ENCODE measurements around the gene RTN4RL2.

Gene RTN4RL2

GRCh38 chr11:57475671-57476046 lies 15.3 kb downstream of the RTN4RL2 start:
- H3K27ac ChIP-seq (ENCODE audit: low read depth, low read length, severe bottlenecking): no peak overlapping the region
- H3K9me3 ChIP-seq (ENCODE audit: control insufficient read depth, low read length): no peaks in the 10 kb centered on the region
- no peak overlapping the region for H3K4me3 ChIP-seq (ENCODE audit: extremely low read depth, insufficient read depth, low read length, poor library complexity, severe bottlenecking)
- 93% methylated on average over 3 to 4 of the region's 5 CpGs for WGBS, 2 experiments (ENCODE audit: insufficient coverage in 2 of 2)
- H3K36me3 ChIP-seq (ENCODE audit: control insufficient read depth, insufficient read depth, low read length): no peaks in the 10 kb centered on the region
- H3K4me1 ChIP-seq (ENCODE audit: control insufficient read depth, insufficient read depth, low read length, poor library complexity, severe bottlenecking): no peaks in the 10 kb centered on the region

DNA sequence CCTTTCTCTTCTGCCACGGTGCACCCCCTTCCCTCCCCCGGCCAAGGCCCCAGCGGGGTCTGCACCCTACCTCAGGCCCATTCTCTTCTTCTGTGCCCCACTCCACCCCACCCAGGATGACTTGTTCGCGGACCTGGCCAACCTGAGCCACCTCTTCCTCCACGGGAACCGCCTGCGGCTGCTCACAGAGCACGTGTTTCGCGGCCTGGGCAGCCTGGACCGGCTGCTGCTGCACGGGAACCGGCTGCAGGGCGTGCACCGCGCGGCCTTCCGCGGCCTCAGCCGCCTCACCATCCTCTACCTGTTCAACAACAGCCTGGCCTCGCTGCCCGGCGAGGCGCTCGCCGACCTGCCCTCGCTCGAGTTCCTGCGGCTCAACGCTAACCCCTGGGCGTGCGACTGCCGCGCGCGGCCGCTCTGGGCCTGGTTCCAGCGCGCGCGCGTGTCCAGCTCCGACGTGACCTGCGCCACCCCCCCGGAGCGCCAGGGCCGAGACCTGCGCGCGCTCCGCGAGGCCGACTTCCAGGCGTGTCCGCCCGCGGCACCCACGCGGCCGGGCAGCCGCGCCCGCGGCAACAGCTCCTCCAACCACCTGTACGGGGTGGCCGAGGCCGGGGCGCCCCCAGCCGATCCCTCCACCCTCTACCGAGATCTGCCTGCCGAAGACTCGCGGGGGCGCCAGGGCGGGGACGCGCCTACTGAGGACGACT lies 15.9 kb downstream of the RTN4RL2 start:
- WGBS, 2 experiments (ENCODE audit: insufficient coverage in 2 of 2): 5 to 6% methylated on average over 49 to 78 of the region's 80 CpGs

DNA sequence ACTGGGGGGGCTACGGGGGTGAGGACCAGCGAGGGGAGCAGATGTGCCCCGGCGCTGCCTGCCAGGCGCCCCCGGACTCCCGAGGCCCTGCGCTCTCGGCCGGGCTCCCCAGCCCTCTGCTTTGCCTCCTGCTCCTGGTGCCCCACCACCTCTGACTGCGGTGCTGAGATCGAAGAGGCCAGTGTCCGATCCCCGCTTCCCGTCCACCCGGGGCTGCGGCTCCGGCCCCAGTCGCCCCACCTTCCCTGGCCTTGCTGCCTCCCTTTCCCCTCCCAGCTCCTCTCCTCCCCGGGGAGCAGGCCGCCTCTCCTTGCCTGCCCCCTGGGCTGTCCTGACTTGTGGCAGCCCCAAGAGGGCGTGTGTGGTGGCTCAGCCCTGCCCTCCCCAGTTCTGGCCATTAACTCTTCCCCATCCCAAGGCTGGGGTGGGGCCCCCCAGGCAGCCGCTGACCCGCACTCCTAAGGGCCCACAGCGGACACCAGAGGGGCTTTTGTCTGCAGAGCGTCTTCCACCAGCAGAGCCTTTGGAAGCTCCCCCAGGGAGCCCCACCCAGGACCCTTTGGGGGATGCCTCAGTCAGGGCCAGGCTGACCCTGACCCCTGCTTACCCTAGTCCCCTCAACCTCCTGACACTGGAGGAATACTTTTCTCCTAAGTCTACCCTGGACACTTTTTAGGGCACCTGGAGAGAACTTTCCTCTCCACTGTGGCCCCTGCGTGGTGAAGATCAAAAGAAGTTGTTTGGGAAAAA lies 16.6 kb downstream of the RTN4RL2 start:
- no peaks in the 10 kb centered on the region for H3K36me3 ChIP-seq (ENCODE audit: control insufficient read depth, insufficient read depth, low read length)

More for the DNA sequence above, 15.9 kb downstream of the RTN4RL2 start:
- Histone ChIP-seq H3K27ac (ENCODE audit: low read depth, low read length, severe bottlenecking) (no peak overlapping the region), H3K4me1 (ENCODE audit: control insufficient read depth, insufficient read depth, low read length, poor library complexity, severe bottlenecking) (no peaks in the 10 kb centered on the region), H3K4me3 (ENCODE audit: extremely low read depth, insufficient read depth, low read length, poor library complexity, severe bottlenecking) (peak overlapping the region; percentile 26), H3K36me3 (ENCODE audit: control insufficient read depth, insufficient read depth, low read length) (no peaks in the 10 kb centered on the region), H3K9me3 (ENCODE audit: control insufficient read depth, low read length) (no peaks in the 10 kb centered on the region)

DNA sequence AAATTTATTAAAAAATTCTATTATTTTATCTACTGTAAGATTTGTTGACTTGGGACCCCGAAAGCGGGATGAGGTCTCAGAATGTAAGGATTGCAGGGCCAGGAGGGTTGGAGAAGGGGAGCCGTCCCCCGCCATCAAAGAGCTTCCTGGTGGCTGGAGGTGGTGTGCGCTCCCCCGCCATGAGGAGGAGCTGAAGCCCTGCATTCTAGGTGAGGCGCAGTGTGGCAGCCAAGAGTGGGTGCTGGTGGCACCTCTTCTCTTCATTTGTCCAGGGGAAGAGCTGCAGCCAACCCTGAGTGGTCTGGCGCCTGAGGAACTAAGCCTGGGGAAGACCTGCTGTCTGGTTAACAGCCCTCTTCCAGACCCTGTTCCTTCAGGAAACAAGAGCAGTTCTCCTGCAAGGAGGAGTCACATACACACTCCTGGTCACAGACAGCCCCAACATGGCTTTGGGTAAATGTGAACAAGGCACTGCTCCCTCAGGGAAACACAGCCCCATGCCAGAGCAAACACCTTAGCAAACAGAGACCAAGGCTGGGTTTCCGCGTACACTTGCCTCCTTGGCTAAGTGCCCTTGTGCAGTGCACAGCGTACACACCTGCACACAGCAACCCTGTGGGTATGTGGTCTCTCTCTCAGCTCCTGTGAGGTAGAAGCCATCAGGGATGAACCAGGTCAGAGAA lies 17.3 kb downstream of the RTN4RL2 start:
- Histone ChIP-seq H3K4me3 (ENCODE audit: extremely low read depth, insufficient read depth, low read length, poor library complexity, severe bottlenecking) (no peak overlapping the region), H3K4me1 (ENCODE audit: control insufficient read depth, insufficient read depth, low read length, poor library complexity, severe bottlenecking) (no peaks in the 10 kb centered on the region), H3K27ac (ENCODE audit: low read depth, low read length, severe bottlenecking) (no peak overlapping the region), H3K36me3 (ENCODE audit: control insufficient read depth, insufficient read depth, low read length) (no peaks in the 10 kb centered on the region), H3K9me3 (ENCODE audit: control insufficient read depth, low read length) (no peaks in the 10 kb centered on the region)
- 91 to 98% methylated on average over 9 of the region's 11 CpGs for WGBS, 2 experiments (ENCODE audit: insufficient coverage in 2 of 2)

More for the DNA sequence above, 16.6 kb downstream of the RTN4RL2 start:
- Histone ChIP-seq H3K4me3 (ENCODE audit: extremely low read depth, insufficient read depth, low read length, poor library complexity, severe bottlenecking) (peak overlapping the region; percentile 26), H3K9me3 (ENCODE audit: control insufficient read depth, low read length) (no peaks in the 10 kb centered on the region), H3K4me1 (ENCODE audit: control insufficient read depth, insufficient read depth, low read length, poor library complexity, severe bottlenecking) (no peaks in the 10 kb centered on the region), H3K27ac (ENCODE audit: low read depth, low read length, severe bottlenecking) (no peak overlapping the region)
- 17% methylated on average over 23 to 26 of the region's 27 CpGs for WGBS, 2 experiments (ENCODE audit: insufficient coverage in 2 of 2)

DNA sequence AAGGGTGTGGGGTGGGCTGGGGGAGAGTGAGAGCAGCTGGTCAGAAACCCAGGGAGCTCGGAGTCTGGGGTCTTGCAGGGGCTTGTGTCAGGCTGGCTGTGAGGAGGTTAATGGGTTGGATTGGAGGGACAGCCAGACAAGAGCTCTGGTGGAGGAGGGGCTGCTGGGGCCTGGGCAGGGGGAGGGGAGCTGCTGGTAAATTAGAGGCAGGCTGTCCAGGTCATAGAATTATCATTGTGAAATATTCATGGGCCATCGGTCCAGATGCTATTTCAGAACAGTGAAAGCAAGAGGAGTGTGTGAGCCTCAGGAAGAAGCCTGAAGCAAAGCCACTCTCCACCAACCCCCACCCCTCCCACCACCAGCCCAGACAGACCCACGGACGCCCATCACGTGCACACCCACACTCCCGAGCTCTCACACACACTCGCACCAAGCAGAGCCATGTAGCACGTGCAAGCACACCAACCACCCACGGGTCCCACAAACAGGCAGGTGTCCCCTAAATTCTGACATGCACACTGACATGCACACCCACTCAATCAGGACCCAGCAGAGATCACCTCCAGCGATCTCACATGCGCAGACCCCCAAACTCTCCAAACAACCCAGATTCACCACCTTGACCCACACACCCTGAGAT lies 18.8 kb downstream of the RTN4RL2 start:
- Histone ChIP-seq H3K36me3 (ENCODE audit: control insufficient read depth, insufficient read depth, low read length) (no peaks in the 10 kb centered on the region), H3K9me3 (ENCODE audit: control insufficient read depth, low read length) (no peaks in the 10 kb centered on the region), H3K27ac (ENCODE audit: low read depth, low read length, severe bottlenecking) (no peak overlapping the region), H3K4me3 (ENCODE audit: extremely low read depth, insufficient read depth, low read length, poor library complexity, severe bottlenecking) (no peak overlapping the region), H3K4me1 (ENCODE audit: control insufficient read depth, insufficient read depth, low read length, poor library complexity, severe bottlenecking) (no peaks in the 10 kb centered on the region)
- WGBS, 2 experiments (ENCODE audit: insufficient coverage in 2 of 2): 71 to 74% methylated on average over 7 to 8 of the region's 11 CpGs

DNA sequence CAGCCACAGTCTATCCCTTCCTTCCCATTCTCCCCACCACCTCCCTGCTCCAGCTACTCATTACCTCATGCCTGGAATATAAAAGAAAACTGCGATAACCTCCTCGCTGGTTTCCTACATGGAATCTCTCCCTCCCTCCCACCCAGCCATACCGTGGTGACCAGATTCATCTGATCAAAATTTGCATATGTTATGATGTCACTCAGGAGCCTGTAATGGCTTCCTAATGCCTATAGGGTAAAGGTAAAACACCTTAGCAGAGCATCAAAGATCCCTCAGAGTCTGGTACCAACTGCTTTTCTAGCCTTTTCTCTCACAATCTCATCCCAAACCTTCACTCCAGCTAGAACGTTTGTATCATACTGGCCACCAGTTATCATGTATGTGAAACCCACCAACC lies 19.6 kb downstream of the RTN4RL2 start:
- H3K4me3 ChIP-seq (ENCODE audit: extremely low read depth, insufficient read depth, low read length, poor library complexity, severe bottlenecking): no peak overlapping the region
- no peak overlapping the region for H3K27ac ChIP-seq (ENCODE audit: low read depth, low read length, severe bottlenecking)
- 44 to 54% methylated on average over 1 of the region's 4 CpGs for WGBS, 2 experiments (ENCODE audit: insufficient coverage in 2 of 2)

DNA sequence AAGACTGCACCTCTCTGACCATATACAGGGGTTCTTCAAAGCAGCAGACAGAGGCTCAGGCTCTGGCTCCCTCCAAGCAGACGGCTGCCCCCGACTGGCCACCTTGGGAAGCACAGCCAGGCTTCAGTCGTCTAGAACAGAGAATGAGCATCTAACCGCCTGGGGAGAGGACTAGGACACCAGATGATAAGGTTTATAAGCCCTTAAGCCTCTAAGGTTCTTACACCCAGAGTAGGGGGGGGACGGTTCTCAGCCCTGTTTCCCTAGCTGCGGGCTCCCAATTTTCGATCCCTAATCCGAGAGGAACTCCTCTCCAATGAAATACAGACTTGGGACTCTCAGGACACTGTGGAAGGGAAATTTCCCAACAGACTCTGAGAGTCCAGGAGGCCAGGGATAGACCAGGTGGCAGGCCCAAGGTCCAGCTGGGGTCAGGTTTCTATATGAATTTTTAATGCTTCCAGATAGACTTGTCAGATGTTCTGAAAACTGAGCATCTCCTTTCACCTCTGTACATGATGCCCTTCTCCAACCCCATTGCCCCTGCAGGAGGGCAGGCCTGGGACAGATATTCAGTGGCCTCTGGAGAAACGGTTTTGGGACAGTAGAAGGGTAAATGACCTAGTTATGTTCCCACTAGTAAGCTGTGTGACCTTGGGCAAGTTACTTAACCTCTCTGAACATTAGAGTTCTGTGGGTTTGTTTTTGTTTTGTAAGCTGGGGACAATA lies 20.2 kb downstream of the RTN4RL2 start:
- Histone ChIP-seq H3K36me3 (ENCODE audit: control insufficient read depth, insufficient read depth, low read length) (no peaks in the 10 kb centered on the region), H3K4me1 (ENCODE audit: control insufficient read depth, insufficient read depth, low read length, poor library complexity, severe bottlenecking) (no peaks in the 10 kb centered on the region), H3K27ac (ENCODE audit: low read depth, low read length, severe bottlenecking) (no peak overlapping the region), H3K9me3 (ENCODE audit: control insufficient read depth, low read length) (no peaks in the 10 kb centered on the region), H3K4me3 (ENCODE audit: extremely low read depth, insufficient read depth, low read length, poor library complexity, severe bottlenecking) (no peak overlapping the region)
- WGBS, 2 experiments (ENCODE audit: insufficient coverage in 2 of 2): 14 to 30% methylated on average over 5 to 7 of the region's 9 CpGs

More for the DNA sequence above, 19.6 kb downstream of the RTN4RL2 start:
- Histone ChIP-seq H3K4me1 (ENCODE audit: control insufficient read depth, insufficient read depth, low read length, poor library complexity, severe bottlenecking) (no peaks in the 10 kb centered on the region), H3K36me3 (ENCODE audit: control insufficient read depth, insufficient read depth, low read length) (no peaks in the 10 kb centered on the region), H3K9me3 (ENCODE audit: control insufficient read depth, low read length) (no peaks in the 10 kb centered on the region)

- Histone ChIP-seq H3K36me3 (ENCODE audit: control insufficient read depth, insufficient read depth, low read length) (no peaks in the 10 kb centered on the region), H3K27ac (ENCODE audit: low read depth, low read length, severe bottlenecking) (no peak overlapping the region), H3K9me3 (ENCODE audit: control insufficient read depth, low read length) (no peaks in the 10 kb centered on the region), H3K4me1 (ENCODE audit: control insufficient read depth, insufficient read depth, low read length, poor library complexity, severe bottlenecking) (no peaks in the 10 kb centered on the region), H3K4me3 (ENCODE audit: extremely low read depth, insufficient read depth, low read length, poor library complexity, severe bottlenecking) (no peak overlapping the region)
- WGBS, 2 experiments (ENCODE audit: insufficient coverage in 2 of 2): no CpG with 5 or more reads among the region's 2 CpGs
Measured at GRCh38 chr11:57481315-57481714, 21.0 kb downstream of the RTN4RL2 start.

DNA sequence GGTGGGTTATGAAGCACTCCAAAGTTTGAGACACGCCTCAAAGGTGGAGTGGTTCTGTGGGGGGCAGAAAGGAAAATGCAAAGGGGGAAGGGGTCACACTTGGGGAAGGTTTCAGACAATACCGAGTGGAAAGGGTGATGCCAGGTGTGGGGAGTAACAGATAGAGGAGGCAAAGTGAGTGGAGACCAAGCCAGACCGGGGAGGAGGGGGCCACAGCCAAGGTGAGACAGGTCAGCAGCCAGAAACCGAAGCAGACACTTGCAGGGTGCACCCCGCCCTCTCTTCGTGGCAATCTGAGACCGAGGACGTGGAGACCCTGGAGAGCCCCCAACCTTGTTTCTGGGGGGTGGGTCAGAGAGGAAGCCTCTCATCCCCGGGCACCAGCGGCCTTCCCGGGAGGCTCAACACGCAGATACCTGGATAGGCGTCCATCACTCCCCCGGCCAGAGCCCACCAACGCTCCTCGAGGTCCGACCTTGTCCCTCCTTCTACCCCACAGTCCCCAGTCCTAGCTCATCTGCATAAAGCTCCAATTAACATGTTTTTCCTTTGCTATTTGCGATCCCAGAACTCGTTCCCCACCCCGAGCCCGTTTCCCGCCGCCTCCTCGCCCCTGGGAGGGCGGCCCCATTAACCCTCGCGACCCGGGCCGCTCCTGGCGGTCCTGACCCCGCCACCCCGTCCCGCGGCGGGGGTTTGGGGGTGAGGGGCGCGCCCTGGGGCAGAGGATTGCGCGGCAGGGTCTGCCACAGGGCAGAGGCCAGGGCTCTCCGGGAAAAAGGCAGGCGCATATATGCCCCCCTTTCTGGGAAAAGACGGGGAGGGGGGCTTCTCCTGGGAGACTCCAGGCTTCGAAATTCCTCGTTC lies 21.8 kb downstream of the RTN4RL2 start:
- Histone ChIP-seq H3K9me3 (ENCODE audit: control insufficient read depth, low read length) (no peaks in the 10 kb centered on the region), H3K4me3 (ENCODE audit: extremely low read depth, insufficient read depth, low read length, poor library complexity, severe bottlenecking) (peak overlapping the region; percentile 59), H3K27ac (ENCODE audit: low read depth, low read length, severe bottlenecking) (no peak overlapping the region), H3K36me3 (ENCODE audit: control insufficient read depth, insufficient read depth, low read length) (no peaks in the 10 kb centered on the region), H3K4me1 (ENCODE audit: control insufficient read depth, insufficient read depth, low read length, poor library complexity, severe bottlenecking) (no peaks in the 10 kb centered on the region)
- 6 to 8% methylated on average over 27 to 40 of the region's 44 CpGs for WGBS, 2 experiments (ENCODE audit: insufficient coverage in 2 of 2)
